Uterus (tissue), 2 donors: Measurements from ENCODE around the gene CCT7.

ENCODE experiments used
- POLR2A ChIP-seq, 2 donors: fragments of 450-650 bp; IDR thresholded peaks; one replicate each; pipeline ENCODE4 v1.6.1; 2016; ENCODE audit warnings: antibody characterized with exemption in 2 of 2, mild to moderate bottlenecking in 1 of 2, moderate library complexity in 1 of 2
- TF ChIP-seq, protein P1 (sequence below), 4 experiments: fragments of 200-600 bp in 2 of 4; fragments of 450-650 bp in 2 of 4; sonication (generic) in 2 of 4; IDR thresholded peaks; one replicate each; pipeline ENCODE4 v1.5.1; 2016 to 2019; ENCODE audit warnings: antibody characterized with exemption in 4 of 4, mild to moderate bottlenecking in 2 of 4, moderate library complexity in 1 of 4

DNA sequence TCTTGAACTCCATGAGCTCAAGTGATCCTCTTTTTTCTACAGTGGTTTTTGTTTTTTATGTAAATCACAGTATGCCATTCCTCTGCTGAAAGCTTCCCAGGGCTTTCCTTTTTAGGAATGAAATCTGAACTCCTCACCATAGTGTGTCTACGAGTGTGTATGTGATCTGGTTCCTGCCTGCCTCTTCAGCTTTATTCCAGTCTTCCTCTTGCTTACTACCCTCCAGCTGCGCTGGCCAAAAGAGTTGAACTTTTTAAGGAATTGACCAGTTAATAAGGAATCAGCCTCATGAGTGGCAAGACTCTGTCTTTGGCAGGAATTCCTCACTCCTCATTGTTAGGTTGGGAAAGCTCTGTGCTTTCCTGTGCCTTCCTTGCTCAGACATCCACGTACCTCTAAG, 4.0 kb downstream of the CCT7 start:
- TF ChIP-seq, protein P1, sequence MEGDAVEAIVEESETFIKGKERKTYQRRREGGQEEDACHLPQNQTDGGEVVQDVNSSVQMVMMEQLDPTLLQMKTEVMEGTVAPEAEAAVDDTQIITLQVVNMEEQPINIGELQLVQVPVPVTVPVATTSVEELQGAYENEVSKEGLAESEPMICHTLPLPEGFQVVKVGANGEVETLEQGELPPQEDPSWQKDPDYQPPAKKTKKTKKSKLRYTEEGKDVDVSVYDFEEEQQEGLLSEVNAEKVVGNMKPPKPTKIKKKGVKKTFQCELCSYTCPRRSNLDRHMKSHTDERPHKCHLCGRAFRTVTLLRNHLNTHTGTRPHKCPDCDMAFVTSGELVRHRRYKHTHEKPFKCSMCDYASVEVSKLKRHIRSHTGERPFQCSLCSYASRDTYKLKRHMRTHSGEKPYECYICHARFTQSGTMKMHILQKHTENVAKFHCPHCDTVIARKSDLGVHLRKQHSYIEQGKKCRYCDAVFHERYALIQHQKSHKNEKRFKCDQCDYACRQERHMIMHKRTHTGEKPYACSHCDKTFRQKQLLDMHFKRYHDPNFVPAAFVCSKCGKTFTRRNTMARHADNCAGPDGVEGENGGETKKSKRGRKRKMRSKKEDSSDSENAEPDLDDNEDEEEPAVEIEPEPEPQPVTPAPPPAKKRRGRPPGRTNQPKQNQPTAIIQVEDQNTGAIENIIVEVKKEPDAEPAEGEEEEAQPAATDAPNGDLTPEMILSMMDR (IDR thresholded peaks at IDR 0.05) = no peak
- TF ChIP-seq POLR2A (IDR thresholded peaks at IDR 0.05) = no peak
